ENCODE results near the gene CRYBG1. TPM values are rescaled to one million over a fixed set of nuclear protein-coding genes. Genes with fewer than 3 reads are reported as not detected.

Gene CRYBG1
- total and polyA plus RNA-seq, 2 experiments from 2014 or later = 3.2 to 10.0 TPM

DNA sequence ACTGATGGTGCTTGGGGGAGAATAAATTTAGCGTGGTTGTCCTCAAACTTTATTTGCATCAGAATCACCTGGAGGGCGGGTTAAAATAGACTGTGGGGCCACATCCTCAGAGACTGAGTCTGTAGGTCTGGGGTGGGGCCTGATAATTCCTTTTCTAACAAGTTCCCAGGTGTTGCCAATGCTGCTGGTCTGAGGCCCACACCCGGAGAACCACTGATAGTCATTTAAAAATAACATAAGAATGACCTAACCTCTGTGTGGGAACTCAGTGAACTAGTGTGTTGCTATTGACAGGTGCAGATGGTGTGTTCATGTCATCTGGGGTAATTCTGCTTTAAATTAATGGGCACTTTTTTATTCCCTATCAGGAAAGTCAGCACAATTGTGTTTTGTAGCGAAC, 204.0 kb downstream of the CRYBG1 start:
- WGBS (ENCODE audit: low lambda C conversion rate, missing lambda C conversion rate) = 58% methylated on average over 4 of the region's 4 CpGs
- DNase-seq (ENCODE audit: low spot score) = no peak
- Histone ChIP-seq H3K4me3 (no peak overlapping the region), H3K79me2 (no peaks in the 10 kb centered on the region), H3K36me3 (replicated peaks; ENCODE audit: insufficient read depth, low read depth) (no peaks in the 10 kb centered on the region), H3K4me2 (no peak overlapping the region), H4K20me1 (ENCODE audit: insufficient read depth, poor library complexity, severe bottlenecking) (no peaks in the 10 kb centered on the region), H2AFZ (no peak overlapping the region), H3K27me3 (no peaks in the 10 kb centered on the region), H3K9me2 (replicated peaks; ENCODE audit: insufficient read depth) (no peaks in the 10 kb centered on the region), H3K27ac (no peak overlapping the region), H3K4me1 (ENCODE audit: insufficient read depth) (no peaks in the 10 kb centered on the region), H3K9me3 (ENCODE audit: low read depth) (no peaks in the 10 kb centered on the region)
- TF ChIP-seq EZH2phosphoT487 (IDR thresholded peaks at IDR 0.05; ENCODE audit: low read depth, severe bottlenecking, unreplicated experiment) (no peak), CTCF (IDR thresholded peaks at IDR 0.05; ENCODE audit: poor library complexity) (no peak), EZH2 (IDR thresholded peaks at IDR 0.05; ENCODE audit: borderline replicate concordance) (no peak)

GRCh38 chr6:106568530-106568929, 208.0 kb downstream of the CRYBG1 start:
- Histone ChIP-seq H3K27ac (no peak overlapping the region), H3K4me3 (no peak overlapping the region), H3K9me3 (ENCODE audit: low read depth) (no peaks in the 10 kb centered on the region), H3K79me2 (no peaks in the 10 kb centered on the region), H2AFZ (no peak overlapping the region), H3K36me3 (replicated peaks; ENCODE audit: insufficient read depth, low read depth) (no peaks in the 10 kb centered on the region), H3K4me1 (ENCODE audit: insufficient read depth) (no peaks in the 10 kb centered on the region), H3K4me2 (no peak overlapping the region), H4K20me1 (ENCODE audit: insufficient read depth, poor library complexity, severe bottlenecking) (no peaks in the 10 kb centered on the region), H3K9me2 (replicated peaks; ENCODE audit: insufficient read depth) (no peaks in the 10 kb centered on the region), H3K27me3 (no peaks in the 10 kb centered on the region)
- WGBS (ENCODE audit: low lambda C conversion rate, missing lambda C conversion rate) = 95% methylated on average over 2 of the region's 2 CpGs
- TF ChIP-seq EZH2phosphoT487 (IDR thresholded peaks at IDR 0.05; ENCODE audit: low read depth, severe bottlenecking, unreplicated experiment) (no peak), CTCF (IDR thresholded peaks at IDR 0.05; ENCODE audit: poor library complexity) (no peak), EZH2 (IDR thresholded peaks at IDR 0.05; ENCODE audit: borderline replicate concordance) (no peak)
- DNase-seq (ENCODE audit: low spot score) = no peak

DNA sequence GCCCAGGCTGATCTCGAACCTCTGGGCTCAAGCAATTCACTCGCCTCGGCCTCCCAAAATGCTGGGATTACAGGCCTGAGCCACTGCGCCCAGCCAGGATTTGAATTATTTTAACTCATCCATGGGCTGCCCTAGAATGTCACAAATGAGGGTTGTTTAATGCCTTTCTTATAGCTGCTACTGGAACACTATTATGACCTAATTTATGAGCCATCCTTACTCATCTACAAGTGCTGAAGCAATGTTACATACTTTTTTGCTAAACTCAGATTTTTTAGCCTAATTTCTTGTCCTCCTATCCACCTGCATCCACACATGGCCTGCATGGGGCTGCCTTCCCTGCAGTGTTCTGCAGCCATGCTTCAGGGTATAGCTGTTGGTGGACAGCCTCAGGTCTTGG, 208.9 kb downstream of the CRYBG1 start:
- no peak for DNase-seq (ENCODE audit: low spot score)
- H3K9me3 ChIP-seq (ENCODE audit: low read depth) = no peaks in the 10 kb centered on the region
- H4K20me1 ChIP-seq (ENCODE audit: insufficient read depth, poor library complexity, severe bottlenecking) = no peaks in the 10 kb centered on the region
- no peaks in the 10 kb centered on the region for H3K79me2 ChIP-seq
- H3K27ac ChIP-seq = no peak overlapping the region
- H3K27me3 ChIP-seq = no peaks in the 10 kb centered on the region
- no peaks in the 10 kb centered on the region for H3K9me2 ChIP-seq (replicated peaks; ENCODE audit: insufficient read depth)
- WGBS (ENCODE audit: low lambda C conversion rate, missing lambda C conversion rate) = 93% methylated on average over 4 of the region's 4 CpGs
- no peaks in the 10 kb centered on the region for H3K36me3 ChIP-seq (replicated peaks; ENCODE audit: insufficient read depth, low read depth)
- no peak overlapping the region for H3K4me3 ChIP-seq
- H3K4me1 ChIP-seq (ENCODE audit: insufficient read depth) = no peaks in the 10 kb centered on the region
- TF ChIP-seq EZH2 (IDR thresholded peaks at IDR 0.05; ENCODE audit: borderline replicate concordance) = no peak
- H3K4me2 ChIP-seq = no peak overlapping the region
- no peak overlapping the region for H2AFZ ChIP-seq

GRCh38 chr6:106572436-106572835, 211.9 kb downstream of the CRYBG1 start:
- Histone ChIP-seq H2AFZ (no peak overlapping the region), H3K36me3 (replicated peaks; ENCODE audit: insufficient read depth, low read depth) (no peaks in the 10 kb centered on the region), H3K9me2 (replicated peaks; ENCODE audit: insufficient read depth) (no peaks in the 10 kb centered on the region)

More at GRCh38 chr6:106572436-106572835, 211.9 kb downstream of the CRYBG1 start:
- TF ChIP-seq EZH2 (IDR thresholded peaks at IDR 0.05; ENCODE audit: borderline replicate concordance) = no peak
- TF ChIP-seq CTCF (IDR thresholded peaks at IDR 0.05; ENCODE audit: poor library complexity) = no peak
- no peak for TF ChIP-seq EZH2phosphoT487 (IDR thresholded peaks at IDR 0.05; ENCODE audit: low read depth, severe bottlenecking, unreplicated experiment)
- DNase-seq (ENCODE audit: low spot score) = no peak
- Histone ChIP-seq H3K79me2 (no peaks in the 10 kb centered on the region), H3K4me3 (no peak overlapping the region), H3K27me3 (no peaks in the 10 kb centered on the region), H4K20me1 (ENCODE audit: insufficient read depth, poor library complexity, severe bottlenecking) (no peaks in the 10 kb centered on the region), H3K9me3 (ENCODE audit: low read depth) (no peaks in the 10 kb centered on the region), H3K27ac (no peak overlapping the region), H3K4me2 (no peak overlapping the region), H3K4me1 (ENCODE audit: insufficient read depth) (no peaks in the 10 kb centered on the region)
- 82% methylated on average over 5 of the region's 5 CpGs for WGBS (ENCODE audit: low lambda C conversion rate, missing lambda C conversion rate)
